ENCODE data around the gene RANBP17. TPM values are rescaled to one million over a fixed set of nuclear protein-coding genes. Genes with fewer than 3 reads are reported as not detected.

RANBP17 gene
- total and polyA plus RNA-seq, 2 experiments from 2014 or later, result 43.8 to 53.1 TPM

DNA sequence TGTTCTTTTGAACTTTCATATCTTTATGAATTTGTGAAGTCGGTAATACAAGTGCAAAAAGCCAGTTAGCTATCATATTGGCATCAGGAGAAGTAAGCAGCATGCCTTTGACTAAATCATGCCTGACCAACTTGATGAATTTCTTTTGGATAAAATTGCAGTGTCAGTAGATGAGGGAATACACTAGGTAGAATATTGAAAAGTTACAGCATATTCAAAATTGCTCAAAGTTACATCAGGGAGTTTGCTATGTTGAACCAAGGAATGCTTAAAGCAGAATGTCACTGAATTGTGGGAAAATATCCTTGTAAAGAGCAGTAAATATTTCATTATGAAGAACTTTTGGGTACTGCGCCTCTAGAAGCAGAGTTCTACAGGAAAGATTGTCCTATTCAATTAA, 360.1 kb downstream of the RANBP17 start:
- DNase-seq (ENCODE audit: low spot score), result no peak
- Histone ChIP-seq H3K9me2 (ENCODE audit: insufficient read depth) (no peaks in the 10 kb centered on the region), H3K4me3 (no peak overlapping the region), H4K20me1 (replicated peaks; ENCODE audit: insufficient read depth) (no peaks in the 10 kb centered on the region), H3K79me2 (replicated peaks; ENCODE audit: insufficient read depth) (no peaks in the 10 kb centered on the region), H3K4me1 (ENCODE audit: insufficient read depth) (no peaks in the 10 kb centered on the region), H3K36me3 (ENCODE audit: insufficient read depth) (no peaks in the 10 kb centered on the region), H3K27ac (ENCODE audit: low read depth) (no peak overlapping the region), H3K27me3 (ENCODE audit: insufficient read depth) (no peaks in the 10 kb centered on the region), H2AFZ (no peak overlapping the region), H3K4me2 (no peak overlapping the region), H3F3A (replicated peaks; ENCODE audit: low read depth) (no peaks in the 10 kb centered on the region)
- Mint-ChIP-seq H3K36me3 (ENCODE audit: low read depth) (no peaks in the 10 kb centered on the region), H3K4me3 (no peak overlapping the region), H3K27ac (no peak overlapping the region), H3K9me3 (no peaks in the 10 kb centered on the region), H3K4me1 (no peaks in the 10 kb centered on the region), H3K27me3 (ENCODE audit: insufficient read depth, low read depth, poor library complexity) (peaks cover 1% of the 10 kb centered on the region)
- TF ChIP-seq REST (IDR thresholded peaks at IDR 0.05; ENCODE audit: unreplicated experiment) (no peak), CREB1 (CRISPR knock-in tag; IDR thresholded peaks at IDR 0.05; ENCODE audit: low read depth) (no peak), NANOG (IDR thresholded peaks at IDR 0.05; ENCODE audit: borderline replicate concordance) (no peak), POLR2AphosphoS5 (IDR thresholded peaks at IDR 0.05; ENCODE audit: low read depth) (no peak), ZNF462 (CRISPR knock-in tag; IDR thresholded peaks at IDR 0.05) (no peak), ZNF331 (CRISPR knock-in tag; IDR thresholded peaks at IDR 0.05; ENCODE audit: low read depth) (no peak), ETS1 (IDR thresholded peaks at IDR 0.05) (no peak), EZH2phosphoT487 (IDR thresholded peaks at IDR 0.05; ENCODE audit: unreplicated experiment) (no peak), ZNF114 (CRISPR knock-in tag; IDR thresholded peaks at IDR 0.05) (no peak)
- TF ChIP-seq, protein P1, sequence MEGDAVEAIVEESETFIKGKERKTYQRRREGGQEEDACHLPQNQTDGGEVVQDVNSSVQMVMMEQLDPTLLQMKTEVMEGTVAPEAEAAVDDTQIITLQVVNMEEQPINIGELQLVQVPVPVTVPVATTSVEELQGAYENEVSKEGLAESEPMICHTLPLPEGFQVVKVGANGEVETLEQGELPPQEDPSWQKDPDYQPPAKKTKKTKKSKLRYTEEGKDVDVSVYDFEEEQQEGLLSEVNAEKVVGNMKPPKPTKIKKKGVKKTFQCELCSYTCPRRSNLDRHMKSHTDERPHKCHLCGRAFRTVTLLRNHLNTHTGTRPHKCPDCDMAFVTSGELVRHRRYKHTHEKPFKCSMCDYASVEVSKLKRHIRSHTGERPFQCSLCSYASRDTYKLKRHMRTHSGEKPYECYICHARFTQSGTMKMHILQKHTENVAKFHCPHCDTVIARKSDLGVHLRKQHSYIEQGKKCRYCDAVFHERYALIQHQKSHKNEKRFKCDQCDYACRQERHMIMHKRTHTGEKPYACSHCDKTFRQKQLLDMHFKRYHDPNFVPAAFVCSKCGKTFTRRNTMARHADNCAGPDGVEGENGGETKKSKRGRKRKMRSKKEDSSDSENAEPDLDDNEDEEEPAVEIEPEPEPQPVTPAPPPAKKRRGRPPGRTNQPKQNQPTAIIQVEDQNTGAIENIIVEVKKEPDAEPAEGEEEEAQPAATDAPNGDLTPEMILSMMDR (conservative IDR thresholded peaks at IDR 0.05; ENCODE audit: low read depth in 2 of 2), result no peak
- ATAC-seq, result no peak

Data from GM23338 (cell line).